Muscle of leg (tissue), 11 donors: ENCODE measurements around the gene LINGO4. TPM values are rescaled to one million over a fixed set of nuclear protein-coding genes. Genes with fewer than 3 reads are reported as not detected.

Experiments
- DNase-seq: peaks from one replicate; pipeline ENCODE4 v3.0.0; 2013
- H3K27ac ChIP-seq: one replicate; pipeline ENCODE4 v1.5.1; 2013; ENCODE audit warnings: mild to moderate bottlenecking, low read length, control low read depth
- H3K27me3 ChIP-seq: one replicate; pipeline ENCODE4 v1.6.1; 2013; ENCODE audit warnings: low read length; ENCODE audit not compliant: control insufficient read depth, insufficient read depth
- H3K36me3 ChIP-seq: one replicate; pipeline ENCODE4 v1.6.1; 2013; ENCODE audit warnings: low read length; ENCODE audit not compliant: control insufficient read depth, insufficient read depth
- H3K4me1 ChIP-seq: one replicate; pipeline ENCODE4 v1.6.1; 2013; ENCODE audit warnings: low read length; ENCODE audit not compliant: control insufficient read depth, insufficient read depth
- H3K4me3 ChIP-seq: one replicate; pipeline ENCODE4 v1.5.1; 2013; ENCODE audit warnings: low read length, control low read depth
- H3K9me3 ChIP-seq: replicated peaks from 2 replicates; pipeline ENCODE4 v1.6.1; 2013; ENCODE audit warnings: low read depth, low read length; ENCODE audit not compliant: control insufficient read depth
- whole genome bisulfite sequencing: methylation state at CpG from one replicate; pipeline ENCODE4 v1.1.5; 2013; ENCODE audit warnings: missing lambda C conversion rate; ENCODE audit not compliant: insufficient coverage; 5-methylcytosine and 5-hydroxymethylcytosine counted together
- polyA plus RNA-seq, 8 donors: library from polyadenylated mRNA; unstranded; fragments of 120-200 nt; gene quantifications; one replicate each; pipeline versions ENCODE4 v1.2.1 to v1.2.3, GENCODE V29; 2013; ENCODE audit warnings: inconsistent platforms in 1 of 8, low replicate concordance in 1 of 8; ENCODE audit not compliant: insufficient read length in 8 of 8, insufficient read depth in 1 of 8
- total RNA-seq: library from RNA; stranded (reverse); fragments of 120-200 nt; gene quantifications from one replicate; pipeline ENCODE4 v1.2.4, GENCODE V29; 2013

Gene LINGO4
- total and polyA plus RNA-seq, 9 donors: 0.09 to 0.42 (median 0.23) TPM

- Histone ChIP-seq H3K27me3 (peaks cover 14% of the 10 kb centered on the region), H3K27ac (no peak overlapping the region), H3K4me1 (peaks cover 9% of the 10 kb centered on the region), H3K9me3 (no peaks in the 10 kb centered on the region), H3K4me3 (no peak overlapping the region), H3K36me3 (no peaks in the 10 kb centered on the region)
- WGBS: 60% methylated on average over 6 of the region's 6 CpGs
- DNase-seq: no peak
Measured at GRCh38 chr1:151846062-151846568, 40.9 kb upstream of the LINGO4 start.

- no peak overlapping the region for H3K27ac ChIP-seq
- peaks cover 19% of the 10 kb centered on the region for H3K4me1 ChIP-seq
- H3K27me3 ChIP-seq: peaks cover 35% of the 10 kb centered on the region
- no peak for DNase-seq
- no CpG with 5 or more reads among the region's 2 CpGs for WGBS
- H3K4me3 ChIP-seq: no peak overlapping the region
- H3K36me3 ChIP-seq: no peaks in the 10 kb centered on the region
- H3K9me3 ChIP-seq: no peaks in the 10 kb centered on the region
Measured at GRCh38 chr1:151843398-151843797, 38.2 kb upstream of the LINGO4 start.

- Histone ChIP-seq H3K4me3 (no peak overlapping the region), H3K27me3 (peaks cover 50% of the 10 kb centered on the region), H3K27ac (no peak overlapping the region), H3K4me1 (peaks cover 21% of the 10 kb centered on the region), H3K9me3 (no peaks in the 10 kb centered on the region), H3K36me3 (no peaks in the 10 kb centered on the region)
- WGBS: 60% methylated on average over 1 of the region's 2 CpGs
- DNase-seq: no peak
Measured at GRCh38 chr1:151841141-151841540, 35.9 kb upstream of the LINGO4 start.

GRCh38 chr1:151840421-151840820 lies 35.2 kb upstream of the LINGO4 start:
- DNase-seq: no peak
- no peaks in the 10 kb centered on the region for H3K9me3 ChIP-seq
- H3K27me3 ChIP-seq: peaks cover 52% of the 10 kb centered on the region
- no peak overlapping the region for H3K4me3 ChIP-seq
- H3K36me3 ChIP-seq: no peaks in the 10 kb centered on the region
- no peak overlapping the region for H3K27ac ChIP-seq
- peaks cover 21% of the 10 kb centered on the region for H3K4me1 ChIP-seq

GRCh38 chr1:151839457-151840403 lies 34.5 kb upstream of the LINGO4 start, which contains the start of gene C2CD4D:
Gene C2CD4D (minus strand): TSS chr1:151839820. CDS start chr1:151838989, 831 bp downstream.
- Histone ChIP-seq H3K27me3 (peaks cover 56% of the 10 kb centered on the region), H3K36me3 (no peaks in the 10 kb centered on the region), H3K27ac (no peak within 1 kb of the TSS), H3K9me3 (no peaks in the 10 kb centered on the region), H3K4me3 (peak within 1 kb of the TSS; percentile 19), H3K4me1 (peaks cover 21% of the 10 kb centered on the region)
- WGBS: 1% methylated on average over 43 of the region's 47 CpGs
- DNase-seq: no peak

GRCh38 chr1:151839082-151839412 lies 33.8 kb upstream of the LINGO4 start:
- Histone ChIP-seq H3K4me1 (peaks cover 21% of the 10 kb centered on the region), H3K27me3 (peaks cover 54% of the 10 kb centered on the region), H3K9me3 (no peaks in the 10 kb centered on the region), H3K27ac (no peak overlapping the region), H3K4me3 (no peak overlapping the region), H3K36me3 (no peaks in the 10 kb centered on the region)
- 4% methylated on average over 12 of the region's 16 CpGs for WGBS
- no peak for DNase-seq

- Histone ChIP-seq H3K9me3 (no peaks in the 10 kb centered on the region), H3K4me3 (no peak overlapping the region), H3K4me1 (peaks cover 22% of the 10 kb centered on the region), H3K27ac (no peak overlapping the region), H3K36me3 (no peaks in the 10 kb centered on the region), H3K27me3 (peaks cover 54% of the 10 kb centered on the region)
- DNase-seq: no peak
- under 1% methylated on average over 107 of the region's 117 CpGs for WGBS
Measured at GRCh38 chr1:151838222-151839081, 33.2 kb upstream of the LINGO4 start.

- 3% methylated on average over 26 of the region's 26 CpGs for WGBS
- H3K27ac ChIP-seq: no peak overlapping the region
- H3K4me1 ChIP-seq: peaks cover 27% of the 10 kb centered on the region
- DNase-seq: no peak
- H3K27me3 ChIP-seq: peaks cover 52% of the 10 kb centered on the region
- H3K4me3 ChIP-seq: no peak overlapping the region
- no peaks in the 10 kb centered on the region for H3K36me3 ChIP-seq
- no peaks in the 10 kb centered on the region for H3K9me3 ChIP-seq
Measured at GRCh38 chr1:151837884-151838221, 32.6 kb upstream of the LINGO4 start.

- H3K9me3 ChIP-seq: no peaks in the 10 kb centered on the region
- 80% methylated on average over 2 of the region's 3 CpGs for WGBS
- no peak overlapping the region for H3K27ac ChIP-seq
- no peak overlapping the region for H3K4me3 ChIP-seq
- H3K4me1 ChIP-seq: peaks cover 31% of the 10 kb centered on the region
- H3K27me3 ChIP-seq: peaks cover 51% of the 10 kb centered on the region
- H3K36me3 ChIP-seq: no peaks in the 10 kb centered on the region
- no peak for DNase-seq
Measured at GRCh38 chr1:151837197-151837596, 32.0 kb upstream of the LINGO4 start.

GRCh38 chr1:151835596-151835995 lies 30.4 kb upstream of the LINGO4 start:
- WGBS: no CpG with 5 or more reads among the region's 7 CpGs
- H3K9me3 ChIP-seq: no peaks in the 10 kb centered on the region
- peaks cover 44% of the 10 kb centered on the region for H3K27me3 ChIP-seq
- no peaks in the 10 kb centered on the region for H3K36me3 ChIP-seq
- peaks cover 38% of the 10 kb centered on the region for H3K4me1 ChIP-seq
- DNase-seq: no peak
- no peak overlapping the region for H3K4me3 ChIP-seq
- H3K27ac ChIP-seq: no peak overlapping the region
